ENCODE measurements around the gene RUNX3. TPM values are rescaled to one million over a fixed set of nuclear protein-coding genes. Genes with fewer than 3 reads are reported as not detected.

The RUNX3 gene
- total RNA-seq, 1 experiment from 2014 or later, result 1.5 TPM

GRCh38 chr1:24909388-24909898 lies 20.6 kb downstream of the RUNX3 start (continued):
- TF ChIP-seq PRDM15 (CRISPR knock-in tag; IDR thresholded peaks at IDR 0.05) (peak; percentile 96), GRHL2 (CRISPR knock-in tag; IDR thresholded peaks at IDR 0.05; ENCODE audit: insufficient replicate concordance, severe bottlenecking) (no peak), ATF1 (CRISPR knock-in tag; IDR thresholded peaks at IDR 0.05) (no peak), PRRX2 (CRISPR knock-in tag; IDR thresholded peaks at IDR 0.05) (no peak), USF1 (CRISPR knock-in tag; IDR thresholded peaks at IDR 0.05) (peak; percentile 88), ZNF232 (CRISPR knock-in tag; IDR thresholded peaks at IDR 0.05) (0 out of 2 replicates have a peak, but pooled peaks have one; percentile 35), TEAD4 (CRISPR knock-in tag; IDR thresholded peaks at IDR 0.05) (no peak), ZNF219 (CRISPR knock-in tag; IDR thresholded peaks at IDR 0.05; ENCODE audit: borderline replicate concordance) (no peak)

GRCh38 chr1:24908591-24909259 lies 21.4 kb downstream of the RUNX3 start:
- H3K9me3 Mint-ChIP-seq, result no peaks in the 10 kb centered on the region
- no peaks in the 10 kb centered on the region for H3K36me3 Mint-ChIP-seq
- H3K27me3 Mint-ChIP-seq (ENCODE audit: low read depth), result no peaks in the 10 kb centered on the region
- CTCF ChIA-PET, result interaction anchor here (0.6 to 4.4 kb wide), 40 partner anchors 8 to 664 kb away, joined by 3 to 52 read pairs (median 4); partner anchors contain the start of genes RUNX3 and SYF2
- POLR2A ChIA-PET, result interaction anchor here (0.6 kb wide), 1 partner anchor 8 kb away, joined by 6 read pairs; no protein-coding TSS in a partner anchor
- DNase-seq (ENCODE audit: low spot score) (no peak), ATAC-seq (no peak)
- H3K4me3 Mint-ChIP-seq, result no peak overlapping the region
- no peak overlapping the region for H3K27ac Mint-ChIP-seq
- H3K4me1 Mint-ChIP-seq, result peaks cover 11% of the 10 kb centered on the region
- TF ChIP-seq ATF2 (CRISPR knock-in tag; IDR thresholded peaks at IDR 0.05; ENCODE audit: borderline replicate concordance, low read depth) (no peak), ELF4 (CRISPR knock-in tag; IDR thresholded peaks at IDR 0.05; ENCODE audit: low read depth) (no peak), OVOL2 (CRISPR knock-in tag; IDR thresholded peaks at IDR 0.05; ENCODE audit: borderline replicate concordance) (no peak), ZNF532 (CRISPR knock-in tag; IDR thresholded peaks at IDR 0.05; ENCODE audit: borderline replicate concordance) (no peak), USF2 (CRISPR knock-in tag; IDR thresholded peaks at IDR 0.05) (no peak), RELA (CRISPR knock-in tag; IDR thresholded peaks at IDR 0.05; ENCODE audit: borderline replicate concordance) (no peak), PRRX2 (CRISPR knock-in tag; IDR thresholded peaks at IDR 0.05) (no peak), FOXP1 (CRISPR knock-in tag; IDR thresholded peaks at IDR 0.05; ENCODE audit: borderline replicate concordance) (no peak), ZSCAN18 (CRISPR knock-in tag; IDR thresholded peaks at IDR 0.05) (no peak), AR (CRISPR knock-in tag; IDR thresholded peaks at IDR 0.05) (no peak), MAX (CRISPR knock-in tag; IDR thresholded peaks at IDR 0.05) (no peak)

All from WTC11 (cell line).